ENCODE results near the gene HCCS. TPM values are rescaled to one million over a fixed set of nuclear protein-coding genes. Genes with fewer than 3 reads are reported as not detected.
"Not testable (repeated sequence)": the region's sequence is repeated elsewhere in the genome, so short reads cannot be mapped to it uniquely, and the experiment has no call there.

Gene HCCS
- total and polyA plus RNA-seq, 2 experiments from 2014 or later: 20.3 to 40.0 TPM

GRCh38 chrX:11119313-11119943 is 8.3 kb downstream of the HCCS start:
- Histone ChIP-seq H3K4me2 (no peak overlapping the region), H4K20me1 (ENCODE audit: insufficient read depth, poor library complexity, severe bottlenecking) (no peaks in the 10 kb centered on the region), H3K4me1 (ENCODE audit: insufficient read depth) (no peaks in the 10 kb centered on the region), H3K27me3 (no peaks in the 10 kb centered on the region), H3K36me3 (replicated peaks; ENCODE audit: insufficient read depth, low read depth) (no peaks in the 10 kb centered on the region), H3K4me3 (no peak overlapping the region), H3K27ac (no peak overlapping the region), H3K9me2 (replicated peaks; ENCODE audit: insufficient read depth) (no peaks in the 10 kb centered on the region), H3K79me2 (no peaks in the 10 kb centered on the region), H3K9me3 (ENCODE audit: low read depth) (no peaks in the 10 kb centered on the region), H2AFZ (no peak overlapping the region)
- 72% methylated on average over 8 of the region's 8 CpGs for WGBS (ENCODE audit: low lambda C conversion rate, missing lambda C conversion rate)
- TF ChIP-seq EZH2 (IDR thresholded peaks at IDR 0.05; ENCODE audit: borderline replicate concordance) (no peak), CTCF (IDR thresholded peaks at IDR 0.05; ENCODE audit: poor library complexity) (no peak), EZH2phosphoT487 (IDR thresholded peaks at IDR 0.05; ENCODE audit: low read depth, severe bottlenecking, unreplicated experiment) (no peak)
- DNase-seq (ENCODE audit: low spot score): no peak

GRCh38 chrX:11123087-11123486 is 12.0 kb downstream of the HCCS start:
- not testable (repeated sequence) for H3K27ac ChIP-seq; DNase-seq (ENCODE audit: low spot score); H3K4me3 ChIP-seq; H3K4me2 ChIP-seq; H3K79me2 ChIP-seq; H3K36me3 ChIP-seq (replicated peaks; ENCODE audit: insufficient read depth, low read depth); H3K9me2 ChIP-seq (replicated peaks; ENCODE audit: insufficient read depth); H3K4me1 ChIP-seq (ENCODE audit: insufficient read depth); H3K9me3 ChIP-seq (ENCODE audit: low read depth); H3K27me3 ChIP-seq; H4K20me1 ChIP-seq (ENCODE audit: insufficient read depth, poor library complexity, severe bottlenecking); H2AFZ ChIP-seq
- WGBS (ENCODE audit: low lambda C conversion rate, missing lambda C conversion rate): 88% methylated on average over 5 of the region's 6 CpGs

- H3K4me2 ChIP-seq: no peak overlapping the region
- no peaks in the 10 kb centered on the region for H4K20me1 ChIP-seq (ENCODE audit: insufficient read depth, poor library complexity, severe bottlenecking)
- H3K36me3 ChIP-seq (replicated peaks; ENCODE audit: insufficient read depth, low read depth): no peaks in the 10 kb centered on the region
- H3K9me3 ChIP-seq (ENCODE audit: low read depth): no peaks in the 10 kb centered on the region
- H3K4me1 ChIP-seq (ENCODE audit: insufficient read depth): no peaks in the 10 kb centered on the region
- no peak overlapping the region for H2AFZ ChIP-seq
- no peaks in the 10 kb centered on the region for H3K79me2 ChIP-seq
- H3K27me3 ChIP-seq: no peaks in the 10 kb centered on the region
- WGBS (ENCODE audit: low lambda C conversion rate, missing lambda C conversion rate): 26% methylated on average over 2 of the region's 2 CpGs
- H3K4me3 ChIP-seq: no peak overlapping the region
- H3K9me2 ChIP-seq (replicated peaks; ENCODE audit: insufficient read depth): no peaks in the 10 kb centered on the region
- no peak for DNase-seq (ENCODE audit: low spot score)
- peak overlapping the region; percentile 51 for H3K27ac ChIP-seq
- no peak for TF ChIP-seq CTCF (IDR thresholded peaks at IDR 0.05; ENCODE audit: poor library complexity)
- no peak for TF ChIP-seq EZH2phosphoT487 (IDR thresholded peaks at IDR 0.05; ENCODE audit: low read depth, severe bottlenecking, unreplicated experiment)
- no peak for TF ChIP-seq EZH2 (IDR thresholded peaks at IDR 0.05; ENCODE audit: borderline replicate concordance)
Observed at GRCh38 chrX:11124112-11124511, 13.0 kb downstream of the HCCS start.

GRCh38 chrX:11125060-11125459 is 13.9 kb downstream of the HCCS start:
- Histone ChIP-seq H3K27ac (peak overlapping the region; percentile 51), H4K20me1 (ENCODE audit: insufficient read depth, poor library complexity, severe bottlenecking) (no peaks in the 10 kb centered on the region), H3K36me3 (replicated peaks; ENCODE audit: insufficient read depth, low read depth) (no peaks in the 10 kb centered on the region), H3K9me3 (ENCODE audit: low read depth) (no peaks in the 10 kb centered on the region), H3K79me2 (no peaks in the 10 kb centered on the region), H3K4me1 (ENCODE audit: insufficient read depth) (no peaks in the 10 kb centered on the region), H3K4me3 (no peak overlapping the region), H3K4me2 (no peak overlapping the region), H3K9me2 (replicated peaks; ENCODE audit: insufficient read depth) (no peaks in the 10 kb centered on the region), H3K27me3 (no peaks in the 10 kb centered on the region), H2AFZ (no peak overlapping the region)
- DNase-seq (ENCODE audit: low spot score): no peak
- WGBS (ENCODE audit: low lambda C conversion rate, missing lambda C conversion rate): 60% methylated on average over 5 of the region's 5 CpGs
- no peak for TF ChIP-seq EZH2 (IDR thresholded peaks at IDR 0.05; ENCODE audit: borderline replicate concordance)
- TF ChIP-seq CTCF (IDR thresholded peaks at IDR 0.05; ENCODE audit: poor library complexity): no peak
- no peak for TF ChIP-seq EZH2phosphoT487 (IDR thresholded peaks at IDR 0.05; ENCODE audit: low read depth, severe bottlenecking, unreplicated experiment)

Measured in hepatocyte (in vitro differentiated cells).